ENCODE data around the gene ERICH3. TPM values are rescaled to one million over a fixed set of nuclear protein-coding genes. Genes with fewer than 3 reads are reported as not detected.

ERICH3 gene
- total and polyA plus RNA-seq, 9 of the 15 experiments (the other 6 are each of a cell fraction or from before 2014, with no cell fraction given) = not detected

GRCh38 chr1:74623716-74624115 lies 49.9 kb downstream of the ERICH3 start (continued):
- TF ChIP-seq CHD7 (IDR thresholded peaks at IDR 0.05; ENCODE audit: low read depth, low read length) (no peak), E2F8 (IDR thresholded peaks at IDR 0.05; ENCODE audit: low read depth, partially characterized antibody) (no peak), ZNF134 (CRISPR knock-in tag; conservative IDR thresholded peaks at IDR 0.05) (no peak), ZNF41 (CRISPR knock-in tag; conservative IDR thresholded peaks at IDR 0.05) (no peak), DACH1 (IDR thresholded peaks at IDR 0.05; ENCODE audit: partially characterized antibody) (no peak), GTF2E2 (tag; IDR thresholded peaks at IDR 0.05) (no peak), NR4A1 (CRISPR knock-in tag; IDR thresholded peaks at IDR 0.05) (no peak), NR4A1 (tag; IDR thresholded peaks at IDR 0.05) (no peak)
- TF ChIP-seq, protein P1, sequence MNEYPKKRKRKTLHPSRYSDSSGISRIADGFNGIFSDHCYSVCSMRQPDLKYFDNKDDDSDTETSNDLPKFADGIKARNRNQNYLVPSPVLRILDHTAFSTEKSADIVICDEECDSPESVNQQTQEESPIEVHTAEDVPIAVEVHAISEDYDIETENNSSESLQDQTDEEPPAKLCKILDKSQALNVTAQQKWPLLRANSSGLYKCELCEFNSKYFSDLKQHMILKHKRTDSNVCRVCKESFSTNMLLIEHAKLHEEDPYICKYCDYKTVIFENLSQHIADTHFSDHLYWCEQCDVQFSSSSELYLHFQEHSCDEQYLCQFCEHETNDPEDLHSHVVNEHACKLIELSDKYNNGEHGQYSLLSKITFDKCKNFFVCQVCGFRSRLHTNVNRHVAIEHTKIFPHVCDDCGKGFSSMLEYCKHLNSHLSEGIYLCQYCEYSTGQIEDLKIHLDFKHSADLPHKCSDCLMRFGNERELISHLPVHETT (CRISPR knock-in tag; conservative IDR thresholded peaks at IDR 0.05 in 1 of 2, IDR thresholded peaks at IDR 0.05 in 1 of 2) = no peak
- TF ChIP-seq, protein P2, sequence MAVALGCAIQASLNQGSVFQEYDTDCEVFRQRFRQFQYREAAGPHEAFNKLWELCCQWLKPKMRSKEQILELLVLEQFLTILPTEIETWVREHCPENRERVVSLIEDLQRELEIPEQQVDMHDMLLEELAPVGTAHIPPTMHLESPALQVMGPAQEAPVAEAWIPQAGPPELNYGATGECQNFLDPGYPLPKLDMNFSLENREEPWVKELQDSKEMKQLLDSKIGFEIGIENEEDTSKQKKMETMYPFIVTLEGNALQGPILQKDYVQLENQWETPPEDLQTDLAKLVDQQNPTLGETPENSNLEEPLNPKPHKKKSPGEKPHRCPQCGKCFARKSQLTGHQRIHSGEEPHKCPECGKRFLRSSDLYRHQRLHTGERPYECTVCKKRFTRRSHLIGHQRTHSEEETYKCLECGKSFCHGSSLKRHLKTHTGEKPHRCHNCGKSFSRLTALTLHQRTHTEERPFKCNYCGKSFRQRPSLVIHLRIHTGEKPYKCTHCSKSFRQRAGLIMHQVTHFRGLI (CRISPR knock-in tag; IDR thresholded peaks at IDR 0.05) = no peak
